Left lobe of liver (tissue), 2 donors: ENCODE measurements around the gene EIF4H. TPM values are rescaled to one million over a fixed set of nuclear protein-coding genes. Genes with fewer than 3 reads are reported as not detected.
"Not testable (repeated sequence)": the region's sequence is repeated elsewhere in the genome, so short reads cannot be mapped to it uniquely, and the experiment has no call there.

Experiments used
- ATAC-seq: fragments of 200-7000 bp; cut with Tn5 transposase; one replicate; pipeline ENCODE4 v1.9.1; 2020; ENCODE audit warnings: mild to moderate bottlenecking, moderate library complexity
- DNase-seq: peaks from one replicate; pipeline ENCODE4 v3.0.0-alpha.2; 2020; ENCODE audit warnings: low spot score
- total RNA-seq: library from RNA; stranded (reverse); gene quantifications from one replicate; pipeline ENCODE4 v1.2.1, GENCODE V29; 2021
- donor health status: DM: no; HTN: no; CAD: no; lungs with moderate emphysema.
- donor health status: DM: no; HTN: yes; CAD: no.

Gene EIF4H
- total RNA-seq, 1 donor from 2014 or later = 125 TPM

DNA sequence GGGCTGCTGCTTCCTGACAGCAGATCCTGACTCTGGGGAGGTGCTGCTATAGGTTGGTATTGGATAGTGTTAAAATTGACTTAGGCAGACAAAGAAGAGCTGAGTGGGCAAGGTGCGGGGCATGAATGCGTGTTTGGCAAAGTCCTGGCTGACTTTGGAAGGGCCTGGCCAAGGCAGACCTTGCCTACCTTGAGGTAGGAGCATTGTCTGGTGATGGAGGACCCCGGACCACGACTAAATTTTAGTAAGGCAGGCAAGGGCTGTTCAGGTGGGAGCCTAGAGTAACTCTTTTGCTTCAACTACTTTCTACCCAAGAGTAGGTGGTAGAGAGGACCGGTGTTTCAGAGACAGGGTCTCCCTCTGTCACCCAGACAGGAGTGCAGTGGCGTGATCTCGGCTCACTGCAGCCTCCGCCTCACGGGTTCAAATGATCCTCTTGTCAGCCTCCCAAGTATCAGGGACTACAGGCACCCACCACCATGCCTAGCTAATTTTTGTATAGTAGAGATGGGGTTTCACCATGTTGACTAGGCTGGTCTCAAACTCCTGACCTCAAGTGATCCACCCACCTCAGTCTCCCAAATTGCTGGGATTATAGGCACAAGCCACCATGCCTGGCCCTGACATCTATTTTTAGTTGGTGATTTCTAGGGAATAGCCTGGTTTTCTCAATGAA lies 23.4 kb downstream of the EIF4H start:
- no peak for ATAC-seq
- DNase-seq = no peak

- ATAC-seq (no peak), DNase-seq (no peak)
Observed at GRCh38 chr7:74199551-74200355, 25.6 kb downstream of the EIF4H start.

DNA sequence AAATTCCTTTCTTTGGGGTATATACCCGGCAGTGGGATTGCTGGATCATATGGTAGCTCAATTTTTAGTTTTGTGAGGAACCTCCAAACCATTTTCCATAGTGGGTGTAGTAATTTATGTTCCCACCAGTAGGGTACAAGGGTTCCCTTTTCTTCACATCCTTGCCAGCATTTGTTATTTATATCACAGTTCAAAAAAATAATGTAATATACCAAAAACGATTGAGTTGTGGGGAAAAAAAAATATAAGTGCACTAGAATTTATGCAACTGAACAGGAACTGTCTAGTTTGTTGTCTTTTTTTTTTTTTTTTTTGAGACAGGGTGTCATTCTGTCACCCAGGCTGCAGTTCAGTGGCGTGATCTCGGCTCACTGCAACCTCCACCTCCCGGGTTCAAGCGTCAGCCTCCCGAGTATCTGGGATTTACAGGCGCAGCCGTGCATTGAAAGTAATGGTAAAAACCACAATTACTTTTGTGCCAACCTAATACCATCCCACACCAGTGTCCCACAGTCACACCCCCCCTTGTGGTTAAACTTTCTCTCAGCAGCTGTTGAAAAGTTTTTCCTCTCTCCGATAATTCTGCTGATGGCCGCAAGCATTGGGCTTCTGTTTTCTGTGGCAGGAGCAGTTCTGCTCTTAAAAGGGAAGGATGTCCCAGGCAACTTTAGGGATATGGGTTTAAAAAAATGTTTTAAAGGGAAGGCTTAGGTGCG lies 28.8 kb downstream of the EIF4H start:
- no peak for DNase-seq

GRCh38 chr7:74203956-74204618 lies 29.9 kb downstream of the EIF4H start:
- no peak for DNase-seq
- ATAC-seq = no peak

More for the DNA sequence above, 28.8 kb downstream of the EIF4H start:
- peak; percentile 52 for ATAC-seq

- not testable (repeated sequence) for DNase-seq, ATAC-seq
Observed at GRCh38 chr7:74206052-74206451, 31.9 kb downstream of the EIF4H start.

DNA sequence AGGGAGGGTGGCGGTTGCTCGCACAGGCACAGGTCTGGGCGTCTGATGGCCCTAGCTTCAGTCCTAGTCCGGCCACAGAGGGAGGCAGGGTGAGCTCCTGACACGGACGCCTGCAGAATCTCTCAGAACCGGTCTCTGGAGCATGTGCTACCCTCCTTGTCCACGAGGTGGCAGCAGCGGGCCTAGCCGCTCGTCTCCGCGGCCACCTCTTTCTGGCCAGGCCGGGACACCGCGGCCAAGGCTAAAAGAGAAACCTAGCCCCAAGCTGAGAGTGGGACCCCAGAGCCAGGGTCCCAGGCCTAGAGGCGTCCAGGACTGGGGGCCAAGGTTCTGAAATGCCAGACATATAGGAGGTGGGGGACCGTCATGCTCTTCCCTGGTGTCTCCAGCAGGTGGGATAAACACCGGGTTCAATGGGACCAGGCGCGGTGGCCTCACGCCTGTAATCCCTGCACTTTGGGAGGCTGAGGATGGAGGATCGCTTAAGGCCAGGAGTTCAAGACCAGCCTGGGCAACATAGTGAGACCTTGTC lies 32.5 kb downstream of the EIF4H start:
- ATAC-seq (peak; percentile 99), DNase-seq (peak; percentile 88)

GRCh38 chr7:74207586-74207985 lies 33.4 kb downstream of the EIF4H start:
- no peak for DNase-seq

GRCh38 chr7:74208241-74208640 lies 34.1 kb downstream of the EIF4H start:
- ATAC-seq, DNase-seq: not testable (repeated sequence)

More at GRCh38 chr7:74207586-74207985, 33.4 kb downstream of the EIF4H start:
- no peak for ATAC-seq

- DNase-seq = no peak
- ATAC-seq = no peak
Observed at GRCh38 chr7:74212661-74213060, 38.5 kb downstream of the EIF4H start.

DNA sequence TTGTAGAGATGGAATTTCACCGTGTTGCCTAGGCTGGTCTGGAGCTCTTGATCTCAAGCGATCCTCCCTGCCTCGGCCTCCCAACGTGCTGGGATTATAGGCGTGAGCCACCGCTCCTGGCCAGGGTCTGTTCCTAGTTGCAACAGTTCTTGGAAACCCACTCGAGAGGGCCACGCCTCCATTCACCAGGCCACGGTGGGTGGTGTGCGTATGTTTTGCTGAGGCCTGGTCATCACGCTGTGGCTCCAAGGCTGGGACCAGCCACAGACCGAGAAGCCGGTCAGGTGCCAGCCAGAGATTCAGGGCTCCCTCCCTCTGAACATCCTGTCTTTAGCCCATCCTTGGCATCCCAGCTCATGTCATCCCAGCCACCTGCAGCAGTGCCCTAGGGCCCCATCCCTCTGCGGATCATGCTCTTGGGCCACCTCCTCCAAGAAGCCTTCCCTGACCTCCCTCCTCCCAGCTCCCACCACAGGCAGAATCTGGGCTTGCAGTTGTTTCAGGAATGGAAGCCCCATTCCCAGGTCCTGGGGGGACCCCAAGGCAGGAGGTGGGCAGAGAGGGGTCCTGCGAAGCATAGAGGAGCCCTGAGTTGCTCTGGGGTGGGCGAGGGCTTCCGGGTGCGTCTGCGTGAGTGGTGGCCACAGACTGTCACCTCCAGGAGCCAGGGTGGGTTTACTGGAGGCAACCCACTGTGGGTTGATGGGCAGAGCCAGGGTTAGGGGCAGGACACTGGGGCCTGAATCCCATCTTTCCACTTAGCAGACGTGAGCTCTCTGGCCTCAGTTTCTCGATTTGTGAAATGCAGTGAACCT lies 40.9 kb downstream of the EIF4H start:
- DNase-seq (no peak), ATAC-seq (no peak)

GRCh38 chr7:74215921-74216320 lies 41.8 kb downstream of the EIF4H start:
- no peak for DNase-seq

DNA sequence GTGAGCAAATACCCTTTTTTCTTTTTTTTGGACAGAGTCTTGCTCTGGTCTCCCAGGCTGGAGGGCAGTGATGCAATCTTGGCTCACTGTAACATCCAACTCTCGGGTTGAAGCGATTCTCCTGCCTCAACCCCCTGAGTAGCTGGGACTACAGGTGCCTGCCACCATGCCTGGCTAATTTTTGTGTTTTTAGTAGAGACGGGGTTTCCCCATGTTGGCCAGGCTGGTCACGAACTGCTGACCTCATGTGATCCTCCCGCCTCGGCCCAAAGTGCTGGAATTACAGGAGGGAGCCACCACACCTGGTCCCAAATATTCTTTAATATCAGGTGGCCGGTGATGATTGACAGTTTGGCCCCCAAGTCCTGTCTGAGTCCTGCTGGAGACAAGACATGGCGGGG lies 42.2 kb downstream of the EIF4H start:
- no peak for DNase-seq
- peak; percentile 6 for ATAC-seq

More at GRCh38 chr7:74215921-74216320, 41.8 kb downstream of the EIF4H start:
- ATAC-seq = no peak

DNA sequence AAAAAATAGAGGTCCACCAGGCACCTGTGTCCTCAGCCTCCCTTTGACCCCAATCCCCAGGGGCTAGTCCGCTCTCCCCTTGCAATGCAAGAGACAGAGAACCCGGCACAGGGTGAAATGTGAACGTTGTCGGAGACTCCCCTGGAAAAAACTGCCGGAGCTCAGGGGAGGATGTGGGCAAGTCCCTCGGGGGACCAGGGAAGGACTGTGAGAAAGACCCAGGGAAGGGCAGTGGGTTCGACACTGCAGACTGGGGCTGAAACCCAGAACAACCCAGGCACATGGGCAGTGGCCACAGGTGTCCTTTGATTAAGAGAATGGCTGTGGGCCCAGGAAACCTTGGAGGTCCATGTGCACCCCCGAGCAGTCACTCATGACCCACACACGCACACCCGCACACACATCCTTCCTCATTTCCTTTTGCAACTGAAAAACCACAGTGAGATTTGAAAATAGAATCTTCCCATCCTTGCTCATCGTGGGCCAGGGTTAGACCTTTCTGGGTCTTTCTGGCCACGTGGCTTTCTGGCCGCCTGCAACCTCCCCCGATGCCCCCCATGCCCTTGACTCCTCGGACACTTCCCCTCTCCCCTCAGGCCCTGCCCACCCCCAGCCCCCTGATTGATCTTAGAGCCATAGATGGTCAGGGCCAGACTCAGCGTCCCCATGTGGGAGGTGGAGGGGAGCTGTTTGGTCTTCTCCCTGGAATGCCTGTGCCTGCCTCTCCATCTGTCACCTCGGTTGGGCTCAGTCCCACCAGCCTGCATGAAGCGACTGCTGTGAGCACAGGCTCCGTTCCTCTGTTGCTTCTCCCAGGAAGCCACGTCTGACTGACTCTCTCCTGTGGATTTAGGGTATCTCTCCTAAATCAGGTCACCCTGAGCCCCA lies 43.5 kb downstream of the EIF4H start:
- ATAC-seq (no peak), DNase-seq (no peak)

DNA sequence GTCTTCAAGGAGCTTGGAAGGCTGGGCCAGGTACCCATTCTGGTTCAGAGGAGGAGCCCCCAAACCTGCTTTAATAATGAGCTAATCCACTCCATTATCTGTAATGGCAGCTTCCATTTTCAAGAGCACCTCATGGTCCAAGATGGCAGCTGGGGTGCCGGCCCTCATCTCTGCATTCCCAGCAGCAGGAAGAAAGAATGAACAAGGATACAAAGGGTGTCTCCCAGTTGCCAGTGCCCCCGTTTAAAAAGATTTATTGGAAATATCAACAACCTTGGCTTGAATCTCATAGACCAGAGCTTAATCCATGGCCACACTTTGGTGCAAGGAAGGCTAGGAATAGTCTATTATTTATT lies 44.2 kb downstream of the EIF4H start:
- no peak for ATAC-seq
- no peak for DNase-seq

DNA sequence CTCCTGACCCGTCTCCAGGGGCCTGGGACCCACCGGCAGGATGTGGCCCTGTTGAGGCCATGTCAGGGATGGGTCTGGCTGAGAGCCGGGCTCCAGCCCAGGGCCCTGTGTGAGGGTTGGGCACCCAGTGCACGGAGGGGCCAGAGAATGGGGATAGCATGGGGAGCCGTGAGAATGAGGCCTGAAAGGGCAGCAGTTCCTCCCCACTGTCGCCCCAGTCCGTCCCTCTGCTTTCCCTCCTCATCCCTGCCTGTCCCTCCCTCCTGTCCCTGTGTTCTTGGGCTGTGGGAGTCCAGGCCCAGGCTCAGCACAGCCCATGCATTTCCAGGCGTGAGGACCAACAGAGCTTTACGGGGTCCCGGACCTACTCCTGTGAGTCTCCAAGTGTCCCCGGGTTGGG lies 45.3 kb downstream of the EIF4H start:
- ATAC-seq (no peak), DNase-seq (no peak)

DNA sequence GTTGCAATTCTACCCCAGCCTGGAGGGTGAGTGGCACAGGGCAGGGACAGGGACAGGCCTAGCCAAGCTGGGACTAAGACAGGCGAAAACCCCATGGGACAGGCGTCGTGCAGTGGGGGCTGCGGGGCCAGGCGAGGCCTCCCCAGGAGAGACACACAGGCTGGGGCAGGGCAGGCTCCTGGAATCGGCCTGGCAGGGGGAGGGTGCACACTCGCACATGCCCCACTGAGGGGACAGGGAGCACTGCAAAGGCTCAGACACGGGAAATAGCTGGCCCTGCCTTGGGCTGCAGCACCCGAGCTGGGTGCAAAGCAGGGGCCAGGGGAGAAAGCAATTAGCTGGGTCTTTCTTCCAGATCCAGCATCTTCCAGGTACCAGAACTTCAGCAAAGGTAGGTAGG lies 46.1 kb downstream of the EIF4H start:
- peak; percentile 60 for ATAC-seq

DNA sequence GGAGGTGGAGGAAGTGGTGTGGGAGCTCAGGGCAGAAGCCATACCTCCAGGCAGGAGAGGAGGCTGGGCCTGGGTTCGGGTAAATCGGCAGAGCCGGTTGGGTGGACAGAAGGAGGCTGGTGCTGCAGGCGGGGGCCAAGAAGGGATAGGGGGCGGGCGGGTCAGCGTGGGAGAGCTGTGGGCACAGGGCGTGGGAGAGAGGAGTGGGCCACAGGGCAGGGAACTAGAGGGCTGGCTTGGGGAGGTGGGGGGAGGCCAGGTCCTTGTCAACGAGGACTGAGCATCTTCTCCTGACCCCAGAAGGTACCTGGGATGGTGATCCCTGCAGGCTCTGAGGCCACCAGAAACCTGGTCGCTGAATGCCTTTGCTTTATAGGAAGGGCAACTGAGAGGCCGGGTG lies 47.6 kb downstream of the EIF4H start:
- no peak for DNase-seq
- ATAC-seq = no peak

More for the DNA sequence above, 46.1 kb downstream of the EIF4H start:
- DNase-seq = no peak

DNA sequence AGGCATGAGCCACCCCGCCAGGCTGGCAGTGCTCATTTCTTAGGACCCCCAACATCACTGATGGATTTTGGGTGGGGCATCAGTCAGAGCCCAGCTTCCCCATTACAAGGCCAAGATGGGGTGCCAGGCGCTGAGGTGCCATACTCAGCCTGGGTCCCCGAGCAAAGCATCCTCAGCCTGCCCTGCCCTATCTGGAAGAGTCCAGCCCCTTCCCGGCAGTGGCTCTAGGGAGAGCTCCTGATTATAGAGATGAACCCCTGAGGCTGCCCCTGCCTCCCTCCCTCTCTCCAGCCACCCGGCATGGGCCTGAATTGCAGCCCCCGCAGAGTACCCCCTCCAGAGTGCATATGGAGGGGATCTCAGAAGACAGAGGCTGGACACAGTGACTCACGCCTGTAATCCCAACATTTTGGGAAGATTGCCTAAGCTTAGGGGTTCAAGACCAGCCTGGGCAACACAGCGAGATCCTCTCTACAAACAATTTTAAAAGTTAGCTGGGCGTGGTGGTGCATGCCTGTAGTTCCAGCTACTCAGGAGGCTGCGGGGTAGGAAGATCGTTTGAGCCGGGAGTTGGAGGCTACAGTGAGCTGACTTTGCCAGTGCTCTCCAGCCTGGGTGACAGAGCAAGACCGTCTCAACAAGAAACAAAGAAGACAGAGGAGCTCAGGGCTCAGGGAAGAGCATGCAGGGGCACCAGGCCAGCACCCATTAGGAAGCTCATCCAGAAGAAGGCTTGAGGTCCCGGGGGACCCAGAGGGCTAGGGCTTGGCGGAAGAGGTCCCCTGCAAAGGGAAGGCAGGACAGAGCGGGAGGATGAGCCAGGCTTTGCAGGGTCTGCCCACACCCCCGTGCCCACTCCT lies 48.9 kb downstream of the EIF4H start:
- ATAC-seq (no peak), DNase-seq (no peak)
